ENCODE measurements around the gene MAML2. TPM values are rescaled to one million over a fixed set of nuclear protein-coding genes. Genes with fewer than 3 reads are reported as not detected.

The MAML2 gene
- total and polyA plus RNA-seq, 9 of the 15 experiments (the other 6 are each of a cell fraction or from before 2014, with no cell fraction given), result 0.79 to 6.8 (median 4.8) TPM

- Histone ChIP-seq H3K9me3 (replicated peaks; ENCODE audit: control insufficient read depth, insufficient read depth, low read depth, low read length) (no peaks in the 10 kb centered on the region), H3K4me3 (no peak overlapping the region), H3K4me1 (replicated peaks in 1 of 2; ENCODE audit: control insufficient read depth in 2 of 2, insufficient read depth in 2 of 2, low read length in 2 of 2) (peaks cover 8 to 25% of the 10 kb centered on the region in 2 experiments; a peak in 3 of 5 replicates), H3K36me3 (ENCODE audit: control insufficient read depth, insufficient read depth, low read length) (no peaks in the 10 kb centered on the region), H2AFZ (ENCODE audit: low read depth, low read length) (no peak overlapping the region), H3K27ac (ENCODE audit: extremely low read depth, low read depth, low read length) (no peak overlapping the region), H3K27me3 (ENCODE audit: control insufficient read depth in 2 of 2, insufficient read depth in 2 of 2, low read length in 2 of 2) (no peaks in the 10 kb centered on the region), H4K20me1 (replicated peaks; ENCODE audit: control insufficient read depth, insufficient read depth, low read length) (no peaks in the 10 kb centered on the region), H3K9ac (ENCODE audit: insufficient read depth in 1 of 2, low read depth in 2 of 2, low read length in 2 of 2) (no peak overlapping the region), H3K79me2 (ENCODE audit: control insufficient read depth, insufficient read depth, low read length) (no peaks in the 10 kb centered on the region), H3K9me1 (ENCODE audit: control insufficient read depth, insufficient read depth, low read length) (no peaks in the 10 kb centered on the region), H3K4me2 (ENCODE audit: insufficient read depth, low read length) (no peak overlapping the region)
- CTCF ChIA-PET (ENCODE audit: low intra/inter-chr PET ratio), result no interaction called here
- POLR2A ChIA-PET, result no interaction called here
- no peak for FAIRE-seq
- intact Hi-C loops (cut with micrococcal nuclease) (no loop called here), in situ Hi-C loops (cut with MboI) (no loop called here)
- 52% methylated on average over 6 of the region's 6 CpGs for WGBS (ENCODE audit: insufficient coverage, low coverage, missing lambda C conversion rate)
- TF ChIP-seq ZNF408 (CRISPR knock-in tag; IDR thresholded peaks at IDR 0.05; ENCODE audit: low read depth) (no peak), ZNF263 (CRISPR knock-in tag; IDR thresholded peaks at IDR 0.05; ENCODE audit: borderline replicate concordance) (no peak), CBX3 (IDR thresholded peaks at IDR 0.05; ENCODE audit: borderline replicate concordance in 1 of 2, low read length in 2 of 2) (no peak), FOXO4 (CRISPR knock-in tag; IDR thresholded peaks at IDR 0.05) (no peak), ZBTB5 (IDR thresholded peaks at IDR 0.05) (no peak), HDAC1 (IDR thresholded peaks at IDR 0.05) (no peak), SP1 (CRISPR knock-in tag; IDR thresholded peaks at IDR 0.05) (no peak), SIX5 (IDR thresholded peaks at IDR 0.05; ENCODE audit: borderline replicate concordance in 1 of 2, insufficient read depth in 1 of 2, low read depth in 1 of 2, low read length in 2 of 2) (no peak), ZBTB33 (CRISPR knock-in tag; IDR thresholded peaks at IDR 0.05) (no peak), POLR2AphosphoS5 (IDR thresholded peaks at IDR 0.05; ENCODE audit: control insufficient read depth, insufficient read depth, low read depth, low read length) (no peak), IRF1 (CRISPR knock-in tag; IDR thresholded peaks at IDR 0.05; ENCODE audit: borderline replicate concordance) (no peak), CC2D1A (IDR thresholded peaks at IDR 0.05) (no peak), SRSF1 (IDR thresholded peaks at IDR 0.05; ENCODE audit: low read depth, low read length) (no peak), CBX5 (IDR thresholded peaks at IDR 0.05; ENCODE audit: borderline replicate concordance, low read depth) (no peak), ARID1B (IDR thresholded peaks at IDR 0.05) (no peak)
- BruUV-seq (replicated peaks), result no TSS peak
- ATAC-seq, result no peak
- DNase-seq (ENCODE audit: extremely low read depth in 1 of 4, low spot score in 3 of 4), result no peak
Observed at GRCh38 chr11:96159968-96160367, 183.0 kb downstream of the MAML2 start.

Data from K562 (cell line).